GM19372 (cell line): ENCODE data around the gene CASKIN1.
"Not testable (repeated sequence)": the region's sequence is repeated elsewhere in the genome, so short reads cannot be mapped to it uniquely, and the experiment has no call there.

Source experiments
- ATAC-seq: cut with Tn5 transposase; IDR thresholded peaks from one replicate; pipeline ENCODE4 v1.9.1; 2021; ENCODE audit warnings: mild to moderate bottlenecking, low read depth, moderate library complexity; ENCODE audit not compliant: unreplicated experiment

Gene CASKIN1

GRCh38 chr16:2212362-2213324, 16.2 kb upstream of the CASKIN1 start:
- no peak for ATAC-seq

- ATAC-seq: no peak
Observed at GRCh38 chr16:2211923-2212347, 15.5 kb upstream of the CASKIN1 start.

GRCh38 chr16:2210386-2211365, 14.3 kb upstream of the CASKIN1 start, which contains the start of gene BRICD5:
Gene BRICD5 (minus strand): TSS chr16:2210863. CDS start chr16:2210833, 30 bp downstream.
- no peak for ATAC-seq

- no peak for ATAC-seq
Observed at GRCh38 chr16:2210009-2210332, 13.6 kb upstream of the CASKIN1 start.

GRCh38 chr16:2209258-2210008, 13.0 kb upstream of the CASKIN1 start:
- no peak for ATAC-seq

GRCh38 chr16:2208772-2209171, 12.4 kb upstream of the CASKIN1 start:
- ATAC-seq: no peak

GRCh38 chr16:2208308-2208707, 11.9 kb upstream of the CASKIN1 start:
- ATAC-seq: no peak

- no peak for ATAC-seq
Observed at GRCh38 chr16:2207872-2208271, 11.5 kb upstream of the CASKIN1 start.

- ATAC-seq: no peak
Observed at GRCh38 chr16:2206780-2207433, 10.5 kb upstream of the CASKIN1 start.

- no peak for ATAC-seq
Observed at GRCh38 chr16:2206420-2206779, 10.0 kb upstream of the CASKIN1 start.

GRCh38 chr16:2205967-2206313, 9.5 kb upstream of the CASKIN1 start:
- peak; percentile 6 for ATAC-seq

- ATAC-seq: peak; percentile 82
Observed at GRCh38 chr16:2205104-2205966, 8.9 kb upstream of the CASKIN1 start, which contains the start of gene MLST8. Gene MLST8 (plus strand): TSS chr16:2205454. CDS start chr16:2206086, 632 bp downstream.

- no peak for ATAC-seq
Observed at GRCh38 chr16:2204416-2205103, 8.2 kb upstream of the CASKIN1 start.

GRCh38 chr16:2203119-2203688, 6.8 kb upstream of the CASKIN1 start:
- not testable (repeated sequence) for ATAC-seq

- no peak for ATAC-seq
Observed at GRCh38 chr16:2200313-2200712, 3.9 kb upstream of the CASKIN1 start.

GRCh38 chr16:2199621-2200139, 3.3 kb upstream of the CASKIN1 start:
- ATAC-seq: no peak

GRCh38 chr16:2199095-2199494, 2.7 kb upstream of the CASKIN1 start:
- ATAC-seq: no peak

- no peak for ATAC-seq
Observed at GRCh38 chr16:2198283-2198682, 1.9 kb upstream of the CASKIN1 start.
